ENCODE measurements around the gene TAF10. TPM values are rescaled to one million over a fixed set of nuclear protein-coding genes. Genes with fewer than 3 reads are reported as not detected.

The TAF10 gene
- total and polyA plus RNA-seq, 2 of the 13 experiments (the other 11 are each of a cell fraction or from before 2014, with no cell fraction given) = 71.3 to 134 TPM

DNA sequence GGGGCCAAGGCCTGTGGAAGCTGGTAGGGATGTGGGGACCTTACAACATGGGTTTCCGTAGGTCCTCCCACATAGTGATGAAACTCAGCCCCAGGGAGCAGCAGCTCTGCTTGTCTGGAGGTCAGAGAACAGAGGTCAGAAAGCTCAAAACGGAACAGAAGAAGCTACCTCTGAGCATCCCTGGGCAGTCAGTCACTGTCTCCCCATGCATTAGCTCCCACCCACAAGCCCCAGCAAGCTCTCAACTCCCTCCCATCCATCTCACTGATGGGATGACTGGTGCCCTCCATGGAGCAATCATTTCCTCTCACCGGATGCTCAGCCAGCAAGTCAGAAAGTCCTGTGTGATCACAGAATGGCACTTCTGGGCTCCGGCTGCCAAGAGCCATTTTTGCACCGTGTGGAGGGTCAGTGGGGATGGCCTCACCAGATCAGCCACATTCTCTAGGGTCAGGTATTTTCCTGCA is 5.3 kb upstream of the TAF10 start:
- no peak overlapping the region for H3K4me2 ChIP-seq (ENCODE audit: low read depth, low read length)
- no peaks in the 10 kb centered on the region for H3K9me3 ChIP-seq (ENCODE audit: low read length)
- ChIA-PET CTCF (ENCODE audit: low intra/inter-chr PET ratio, low total read pairs) (no interaction called here), POLR2A (interaction anchor here (2.6 to 3.1 kb wide), 2 partner anchors 10 to 13 kb away, joined by 22 to 36 read pairs; partner anchors contain the start of gene ILK)
- H4K20me1 ChIP-seq (ENCODE audit: insufficient read depth, low read length) = no peaks in the 10 kb centered on the region
- H3K9ac ChIP-seq (ENCODE audit: insufficient read depth, low read depth, low read length) = no peak overlapping the region
- in situ Hi-C loops (cut with HindIII; ENCODE audit: extremely low pct_ligation_motif_present, low pct_unique_long_range_greater_than_20kb) = no loop called here
- H3K4me1 ChIP-seq (ENCODE audit: insufficient read depth, low read length) = peaks cover 33% of the 10 kb centered on the region
- no TSS peak for BruUV-seq (replicated peaks)
- H2AFZ ChIP-seq (ENCODE audit: low read length) = no peak overlapping the region
- no peak overlapping the region for H3K27ac ChIP-seq (ENCODE audit: extremely low read length, insufficient read depth, low read length)
- no peak for ATAC-seq
- WGBS (ENCODE audit: low lambda C conversion rate) = 100% methylated on average over 1 of the region's 5 CpGs
- intact Hi-C loops (cut with micrococcal nuclease; ENCODE audit: unreplicated experiment) = no loop called here
- H3K4me3 ChIP-seq (replicated peaks in 1 of 3; ENCODE audit: insufficient read depth in 1 of 3, low read depth in 2 of 3, low read length in 3 of 3) = no peak overlapping the region
- FAIRE-seq = no peak
- peaks cover 2 to 15% of the 10 kb centered on the region in 2 experiments; a peak in 3 of 5 replicates for H3K36me3 ChIP-seq (replicated peaks in 1 of 2; ENCODE audit: control insufficient read depth in 1 of 2, insufficient read depth in 2 of 2, low read length in 2 of 2)
- H3K27me3 ChIP-seq (ENCODE audit: control insufficient read depth in 1 of 2, insufficient read depth in 2 of 2, low read length in 2 of 2) = peaks cover 7 to 22% of the 10 kb centered on the region in 2 experiments; a peak in 4 of 5 replicates
- DNase-seq (ENCODE audit: low spot score) = no peak
- H3K79me2 ChIP-seq (ENCODE audit: insufficient read depth, low read length) = peaks cover 7% of the 10 kb centered on the region
- TF ChIP-seq HIVEP1 (CRISPR knock-in tag; IDR thresholded peaks at IDR 0.05) (no peak), SRY (CRISPR knock-in tag; IDR thresholded peaks at IDR 0.05) (no peak), ZMYM2 (CRISPR knock-in tag; IDR thresholded peaks at IDR 0.05) (no peak), SOX13 (IDR thresholded peaks at IDR 0.05) (no peak), SOX13 (CRISPR knock-in tag; conservative IDR thresholded peaks at IDR 0.05 in 1 of 2, IDR thresholded peaks at IDR 0.05 in 1 of 2) (no peak), HNRNPK (IDR thresholded peaks at IDR 0.05; ENCODE audit: low read depth, low read length, poor library complexity, severe bottlenecking) (no peak), ZFP36L2 (CRISPR knock-in tag; IDR thresholded peaks at IDR 0.05) (no peak), ZNF230 (CRISPR knock-in tag; IDR thresholded peaks at IDR 0.05) (no peak), RBAK (CRISPR knock-in tag; IDR thresholded peaks at IDR 0.05) (no peak), ZBTB21 (CRISPR knock-in tag; IDR thresholded peaks at IDR 0.05) (no peak), ZNF30 (CRISPR knock-in tag; IDR thresholded peaks at IDR 0.05) (no peak), ISX (CRISPR knock-in tag; conservative IDR thresholded peaks at IDR 0.05) (no peak)

Measured in HepG2 (cell line).